Liver (tissue), 9 donors: ENCODE data around the gene CLEC18A. TPM values are rescaled to one million over a fixed set of nuclear protein-coding genes. Genes with fewer than 3 reads are reported as not detected.

Experiments
- DNase-seq: peaks from one replicate; pipeline ENCODE4 v3.0.0-alpha.2; 2017; ENCODE audit warnings: low spot score
- H3K27ac ChIP-seq, 2 donors: one replicate each; pipeline ENCODE4 v1.7.0; 2013; ENCODE audit warnings: inconsistent platforms in 2 of 2, low read length in 2 of 2, control low read depth in 1 of 2, low read depth in 1 of 2, mild to moderate bottlenecking in 1 of 2
- H3K27me3 ChIP-seq, 4 donors: one replicate each; pipeline versions ENCODE4 v1.6.1 to v1.7.0; 2013; ENCODE audit warnings: low read length in 3 of 4, inconsistent platforms in 1 of 4, mild to moderate bottlenecking in 1 of 4, moderate library complexity in 1 of 4; ENCODE audit not compliant: control insufficient read depth in 4 of 4, insufficient read depth in 4 of 4
- H3K36me3 ChIP-seq, 4 donors: one replicate each; pipeline versions ENCODE4 v1.6.1 to v1.7.0; 2013; ENCODE audit warnings: low read length in 3 of 4, mild to moderate bottlenecking in 3 of 4, low read depth in 1 of 4, moderate library complexity in 1 of 4; ENCODE audit not compliant: control insufficient read depth in 4 of 4, insufficient read depth in 3 of 4
- H3K4me1 ChIP-seq, 4 donors: one replicate each; pipeline versions ENCODE4 v1.6.1 to v1.7.0; 2013; ENCODE audit warnings: low read length in 3 of 4, mild to moderate bottlenecking in 3 of 4, moderate library complexity in 1 of 4; ENCODE audit not compliant: control insufficient read depth in 4 of 4, insufficient read depth in 4 of 4
- H3K4me3 ChIP-seq, 3 donors: one replicate each; pipeline versions ENCODE4 v1.6.1 to v1.7.0; 2013; ENCODE audit warnings: low read length in 3 of 3, control low read depth in 1 of 3, low read depth in 1 of 3, mild to moderate bottlenecking in 1 of 3
- H3K9ac ChIP-seq, 2 donors: one replicate each; pipeline ENCODE4 v1.7.0; 2013; ENCODE audit warnings: low read length in 2 of 2, mild to moderate bottlenecking in 2 of 2, moderate library complexity in 2 of 2, control low read depth in 1 of 2, low read depth in 1 of 2
- H3K9me3 ChIP-seq, 4 donors: one replicate each; pipeline versions ENCODE4 v1.6.1 to v1.7.0; 2013; ENCODE audit warnings: low read length in 3 of 4; ENCODE audit not compliant: control insufficient read depth in 4 of 4
- CTCF ChIP-seq: fragments of 150-350 bp; IDR thresholded peaks from 2 replicates; pipeline ENCODE4 v1.5.1; 2017; ENCODE audit warnings: improper control_type of control experiment, low read depth, low read length; ENCODE audit not compliant: missing input control
- FOXA1 ChIP-seq: IDR thresholded peaks from 2 replicates; pipeline ENCODE4 v1.6.1; 2016; ENCODE audit warnings: antibody characterized with exemption
- FOXA2 ChIP-seq: IDR thresholded peaks from 2 replicates; pipeline ENCODE4 v1.6.1; 2016; ENCODE audit warnings: antibody characterized with exemption
- GABPA ChIP-seq, 2 donors: IDR thresholded peaks in 1 of 2; conservative IDR thresholded peaks in 1 of 2; 2 replicates each; pipeline ENCODE4 v1.6.1; 2016; ENCODE audit warnings: antibody characterized with exemption in 2 of 2, mild to moderate bottlenecking in 1 of 2, moderate library complexity in 1 of 2
- HNF4A ChIP-seq, 2 donors: conservative IDR thresholded peaks; 2 replicates each; pipeline ENCODE4 v1.6.1; 2016; ENCODE audit warnings: antibody characterized with exemption in 2 of 2, mild to moderate bottlenecking in 2 of 2
- HNF4G ChIP-seq: IDR thresholded peaks from 2 replicates; pipeline ENCODE4 v1.6.1; 2016; ENCODE audit warnings: antibody characterized with exemption
- JUND ChIP-seq, 2 donors: IDR thresholded peaks; 2 replicates each; pipeline ENCODE4 v1.6.1; 2016; ENCODE audit warnings: antibody characterized with exemption in 2 of 2
- NR2F2 ChIP-seq: IDR thresholded peaks from 2 replicates; pipeline ENCODE4 v1.6.1; 2016; ENCODE audit warnings: antibody characterized with exemption
- RAD21 ChIP-seq, 2 donors: IDR thresholded peaks; 2 replicates each; pipeline ENCODE4 v1.6.1; 2016; ENCODE audit warnings: antibody characterized with exemption in 2 of 2, mild to moderate bottlenecking in 2 of 2
- REST ChIP-seq: IDR thresholded peaks from 2 replicates; pipeline ENCODE4 v1.6.1; 2016; ENCODE audit warnings: antibody characterized with exemption, mild to moderate bottlenecking
- RXRA ChIP-seq, 2 donors: IDR thresholded peaks; 2 replicates each; pipeline ENCODE4 v1.6.1; 2017 to 2018; ENCODE audit warnings: antibody characterized with exemption in 2 of 2, mild to moderate bottlenecking in 1 of 2
- SP1 ChIP-seq: IDR thresholded peaks from 2 replicates; pipeline ENCODE4 v1.6.1; 2018; ENCODE audit warnings: antibody characterized with exemption, mild to moderate bottlenecking
- TAF1 ChIP-seq: conservative IDR thresholded peaks from 2 replicates; pipeline ENCODE4 v1.6.1; 2016; ENCODE audit warnings: antibody characterized with exemption, mild to moderate bottlenecking
- YY1 ChIP-seq: IDR thresholded peaks from 2 replicates; pipeline ENCODE4 v1.6.1; 2016; ENCODE audit warnings: antibody characterized with exemption, mild to moderate bottlenecking
- ZBTB33 ChIP-seq: IDR thresholded peaks from 2 replicates; pipeline ENCODE4 v1.6.1; 2016; ENCODE audit warnings: antibody characterized with exemption
- WGBS: extraction: QIAGEN DNeasy Blood & Tissue Kit; methylation state at CpG from one replicate; pipeline ENCODE4 v1.1.7; 2013; 5-methylcytosine and 5-hydroxymethylcytosine counted together
- polyA plus RNA-seq, 2 donors: library from polyadenylated mRNA; stranded (reverse) in 1 of 2; unstranded in 1 of 2; fragments of 200-250 nt in 1 of 2; fragments of >200 nt in 1 of 2; fragmentation: Nextera tagmentation in 1 of 2; extraction: Ambion mirVana in 1 of 2; gene quantifications; one replicate each; pipeline versions ENCODE4 v1.2.1 to v1.2.3, GENCODE V29; 2013 to 2015
- total RNA-seq, 2 donors: library from RNA; depleted of rRNA; stranded (reverse); fragments of >200 nt; gene quantifications; one replicate each; pipeline ENCODE4 v1.2.3, GENCODE V29; 2014
- donor health status: healthy.
- donor health status: healthy.
- donor health status: healthy.
- donor health status: healthy.
- donor health status: healthy.

CLEC18A gene
- total and polyA plus RNA-seq, 4 donors, result 0.05 to 1.0 (median 0.24) TPM

- no peaks in the 10 kb centered on the region for H3K9me3 ChIP-seq
- H3K27ac ChIP-seq, result no peak overlapping the region
- 67% methylated on average over 12 of the region's 12 CpGs for WGBS
- peaks cover 4 to 44% (median 7%) of the 10 kb centered on the region in 4 donors for H3K36me3 ChIP-seq
- H3K27me3 ChIP-seq, result no peaks in the 10 kb centered on the region
- no peak overlapping the region for H3K9ac ChIP-seq
- peak; percentile 61 for DNase-seq
- TF ChIP-seq CTCF (peak; percentile 59), FOXA2 (no peak), ZBTB33 (no peak), RAD21 (IDR thresholded peaks at IDR 0.05) (peak; percentile 86 to 87), HNF4A (conservative IDR thresholded peaks at IDR 0.05) (no peak), YY1 (no peak), TAF1 (no peak)
- H3K4me3 ChIP-seq, result no peak overlapping the region
- H3K4me1 ChIP-seq, result no peaks in the 10 kb centered on the region
Observed at GRCh38 chr16:69930117-69930776, 20.9 kb upstream of the CLEC18A start.

- WGBS, result 96% methylated on average over 13 of the region's 13 CpGs
- Histone ChIP-seq H3K27ac (no peak overlapping the region), H3K36me3 (peaks cover 9 to 46% (median 14%) of the 10 kb centered on the region in 4 donors), H3K27me3 (no peaks in the 10 kb centered on the region), H3K9ac (no peak overlapping the region), H3K4me3 (no peak overlapping the region), H3K9me3 (no peaks in the 10 kb centered on the region), H3K4me1 (no peaks in the 10 kb centered on the region)
- no peak for DNase-seq
- no peak for TF ChIP-seq JUND (IDR thresholded peaks at IDR 0.05)
- no peak for TF ChIP-seq REST
- no peak for TF ChIP-seq FOXA1
- no peak for TF ChIP-seq HNF4A (conservative IDR thresholded peaks at IDR 0.05)
- TF ChIP-seq FOXA2, result no peak
- no peak for TF ChIP-seq TAF1
- no peak for TF ChIP-seq GABPA (IDR thresholded peaks at IDR 0.05 in 1 of 2, conservative IDR thresholded peaks at IDR 0.05 in 1 of 2)
- TF ChIP-seq NR2F2, result no peak
- TF ChIP-seq SP1, result no peak
- no peak for TF ChIP-seq RXRA (IDR thresholded peaks at IDR 0.05)
- TF ChIP-seq YY1, result no peak
- TF ChIP-seq ZBTB33, result no peak
- TF ChIP-seq HNF4G, result no peak
- TF ChIP-seq RAD21 (IDR thresholded peaks at IDR 0.05), result no peak
- no peak for TF ChIP-seq CTCF
Observed at GRCh38 chr16:69931631-69932030, 19.5 kb upstream of the CLEC18A start.
